PC-3 (cell line): ENCODE measurements around the gene DOCK1.

Source experiments
- EZH2phosphoT487 ChIP-seq: fragments of 300-600 bp; sonication (generic); IDR thresholded peaks from 2 replicates; pipeline ENCODE4 v1.6.1; 2018; ENCODE audit warnings: mild to moderate bottlenecking, antibody characterized with exemption, low read length, borderline replicate concordance
- TF ChIP-seq, protein P1 (sequence below): fragments of 300-600 bp; sonication (generic); conservative IDR thresholded peaks from 2 replicates; pipeline ENCODE4 v1.5.1; 2017; ENCODE audit warnings: antibody characterized with exemption, low read depth, mild to moderate bottlenecking, low read length

DNA sequence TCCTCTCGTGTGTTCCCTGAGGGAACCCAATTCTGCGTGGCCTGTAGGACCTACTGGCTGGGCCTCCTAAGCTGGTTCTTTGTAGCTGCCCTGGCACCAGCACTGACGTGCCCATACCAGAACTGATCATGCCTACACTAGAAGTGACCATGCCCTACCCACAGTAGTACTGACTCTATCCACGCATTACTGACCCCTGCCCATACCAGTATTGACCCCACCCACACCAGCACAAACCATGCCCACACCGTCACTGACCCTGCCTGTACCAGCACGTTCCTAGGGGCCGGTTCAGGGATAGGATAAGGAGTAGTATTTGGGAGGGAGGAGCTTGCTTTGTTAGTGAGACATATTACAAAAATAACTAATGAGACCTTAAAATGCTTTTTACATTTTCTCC is 88.0 kb downstream of the DOCK1 start:
- TF ChIP-seq, protein P1, sequence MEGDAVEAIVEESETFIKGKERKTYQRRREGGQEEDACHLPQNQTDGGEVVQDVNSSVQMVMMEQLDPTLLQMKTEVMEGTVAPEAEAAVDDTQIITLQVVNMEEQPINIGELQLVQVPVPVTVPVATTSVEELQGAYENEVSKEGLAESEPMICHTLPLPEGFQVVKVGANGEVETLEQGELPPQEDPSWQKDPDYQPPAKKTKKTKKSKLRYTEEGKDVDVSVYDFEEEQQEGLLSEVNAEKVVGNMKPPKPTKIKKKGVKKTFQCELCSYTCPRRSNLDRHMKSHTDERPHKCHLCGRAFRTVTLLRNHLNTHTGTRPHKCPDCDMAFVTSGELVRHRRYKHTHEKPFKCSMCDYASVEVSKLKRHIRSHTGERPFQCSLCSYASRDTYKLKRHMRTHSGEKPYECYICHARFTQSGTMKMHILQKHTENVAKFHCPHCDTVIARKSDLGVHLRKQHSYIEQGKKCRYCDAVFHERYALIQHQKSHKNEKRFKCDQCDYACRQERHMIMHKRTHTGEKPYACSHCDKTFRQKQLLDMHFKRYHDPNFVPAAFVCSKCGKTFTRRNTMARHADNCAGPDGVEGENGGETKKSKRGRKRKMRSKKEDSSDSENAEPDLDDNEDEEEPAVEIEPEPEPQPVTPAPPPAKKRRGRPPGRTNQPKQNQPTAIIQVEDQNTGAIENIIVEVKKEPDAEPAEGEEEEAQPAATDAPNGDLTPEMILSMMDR: no peak
- TF ChIP-seq EZH2phosphoT487: no peak
